GM12801 (cell line): Measurements from ENCODE around the gene KAZN.

Experiments
- TF ChIP-seq, protein P1 (sequence below): IDR thresholded peaks from one replicate; pipeline ENCODE4 v1.5.1; 2011; ENCODE audit warnings: control low read depth; ENCODE audit not compliant: insufficient read length; ENCODE audit errors: extremely low read depth

Gene KAZN

DNA sequence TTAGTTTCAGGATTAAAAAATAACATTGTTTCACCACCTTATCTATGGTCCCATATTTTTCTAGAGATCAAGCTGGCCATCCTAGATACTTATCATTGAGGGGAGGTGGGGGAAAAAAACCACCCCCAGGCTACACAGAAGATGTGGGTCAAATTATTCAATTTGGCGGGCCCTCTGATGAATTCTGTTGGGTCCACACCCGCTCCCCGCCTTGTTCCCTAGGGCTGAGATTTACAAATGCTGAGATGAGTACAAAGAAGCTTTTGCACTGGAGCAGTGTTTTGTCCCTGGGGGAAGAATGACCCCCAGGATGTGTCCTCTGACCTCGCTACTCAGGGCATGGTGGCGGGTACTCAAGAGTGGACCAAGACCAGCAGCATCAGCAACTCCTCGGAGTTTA, 308.2 kb downstream of the KAZN start:
- TF ChIP-seq, protein P1, sequence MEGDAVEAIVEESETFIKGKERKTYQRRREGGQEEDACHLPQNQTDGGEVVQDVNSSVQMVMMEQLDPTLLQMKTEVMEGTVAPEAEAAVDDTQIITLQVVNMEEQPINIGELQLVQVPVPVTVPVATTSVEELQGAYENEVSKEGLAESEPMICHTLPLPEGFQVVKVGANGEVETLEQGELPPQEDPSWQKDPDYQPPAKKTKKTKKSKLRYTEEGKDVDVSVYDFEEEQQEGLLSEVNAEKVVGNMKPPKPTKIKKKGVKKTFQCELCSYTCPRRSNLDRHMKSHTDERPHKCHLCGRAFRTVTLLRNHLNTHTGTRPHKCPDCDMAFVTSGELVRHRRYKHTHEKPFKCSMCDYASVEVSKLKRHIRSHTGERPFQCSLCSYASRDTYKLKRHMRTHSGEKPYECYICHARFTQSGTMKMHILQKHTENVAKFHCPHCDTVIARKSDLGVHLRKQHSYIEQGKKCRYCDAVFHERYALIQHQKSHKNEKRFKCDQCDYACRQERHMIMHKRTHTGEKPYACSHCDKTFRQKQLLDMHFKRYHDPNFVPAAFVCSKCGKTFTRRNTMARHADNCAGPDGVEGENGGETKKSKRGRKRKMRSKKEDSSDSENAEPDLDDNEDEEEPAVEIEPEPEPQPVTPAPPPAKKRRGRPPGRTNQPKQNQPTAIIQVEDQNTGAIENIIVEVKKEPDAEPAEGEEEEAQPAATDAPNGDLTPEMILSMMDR = no peak

- TF ChIP-seq, protein P1 = no peak
Observed at GRCh38 chr1:14907416-14907815, 308.9 kb downstream of the KAZN start.

GRCh38 chr1:14909273-14909672, 310.8 kb downstream of the KAZN start:
- TF ChIP-seq, protein P1 = no peak

DNA sequence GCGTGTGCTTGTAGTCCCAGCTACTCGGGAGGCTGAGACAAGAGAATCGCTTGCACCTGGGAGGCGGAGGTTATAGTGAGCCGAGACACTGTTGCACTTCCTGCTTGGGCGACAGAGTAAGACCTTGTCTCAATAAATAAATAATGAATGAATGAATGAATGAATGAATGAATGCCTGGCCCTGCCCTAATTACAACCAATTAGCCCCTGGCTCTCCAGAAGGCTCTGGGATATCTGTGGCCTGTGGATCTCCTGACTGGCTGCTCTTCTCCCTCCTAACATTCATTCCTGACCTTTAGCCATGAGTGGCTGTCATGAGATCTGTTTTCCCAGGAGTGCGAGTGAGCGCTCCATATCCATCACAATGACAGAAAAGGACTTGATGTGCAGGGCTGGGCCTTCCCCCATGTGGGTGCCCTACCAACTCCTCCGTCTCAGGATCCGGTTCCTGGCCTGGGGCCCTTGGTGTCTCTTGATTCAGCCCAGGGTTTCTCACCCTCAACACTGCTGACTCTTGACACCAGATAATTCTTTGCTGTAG, 311.5 kb downstream of the KAZN start:
- TF ChIP-seq, protein P1 = no peak

DNA sequence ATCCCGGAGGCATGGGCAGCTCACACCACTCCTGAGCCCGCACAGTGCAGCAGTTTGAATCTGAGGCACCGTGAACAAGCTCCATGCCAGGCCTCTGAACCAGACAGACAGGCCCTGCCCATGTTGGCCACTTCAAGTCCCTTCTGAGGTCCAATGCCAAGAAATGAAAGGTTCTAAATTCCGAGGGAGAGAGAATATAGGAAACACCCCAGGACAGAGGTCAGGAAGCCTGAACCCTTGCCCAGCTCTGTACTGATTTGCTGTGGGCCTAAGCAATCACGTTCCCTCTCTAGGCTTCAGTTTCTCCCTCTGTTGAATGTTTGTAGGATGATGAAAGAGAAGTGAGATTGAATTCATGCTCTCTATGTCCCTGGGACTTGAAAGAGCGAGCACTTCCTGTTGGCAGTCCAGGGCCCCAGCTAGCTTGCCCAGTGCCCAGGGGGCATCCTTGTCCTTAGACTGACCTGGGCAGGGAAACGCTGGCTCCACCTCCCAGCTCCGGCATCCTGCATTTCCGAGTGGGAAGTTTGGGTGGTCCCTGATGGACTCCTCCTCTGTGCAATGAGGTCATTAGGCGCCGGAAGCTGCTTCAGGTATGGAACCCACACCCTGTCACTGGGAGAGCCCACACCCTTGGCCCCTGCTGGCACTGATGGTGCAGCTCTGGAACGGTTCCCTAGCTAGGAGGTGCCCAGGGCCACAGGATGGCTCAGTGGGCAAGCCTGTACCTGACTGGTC, 312.7 kb downstream of the KAZN start:
- TF ChIP-seq, protein P1 = no peak

- TF ChIP-seq, protein P1 = no peak
Observed at GRCh38 chr1:14912839-14913481, 314.5 kb downstream of the KAZN start.

DNA sequence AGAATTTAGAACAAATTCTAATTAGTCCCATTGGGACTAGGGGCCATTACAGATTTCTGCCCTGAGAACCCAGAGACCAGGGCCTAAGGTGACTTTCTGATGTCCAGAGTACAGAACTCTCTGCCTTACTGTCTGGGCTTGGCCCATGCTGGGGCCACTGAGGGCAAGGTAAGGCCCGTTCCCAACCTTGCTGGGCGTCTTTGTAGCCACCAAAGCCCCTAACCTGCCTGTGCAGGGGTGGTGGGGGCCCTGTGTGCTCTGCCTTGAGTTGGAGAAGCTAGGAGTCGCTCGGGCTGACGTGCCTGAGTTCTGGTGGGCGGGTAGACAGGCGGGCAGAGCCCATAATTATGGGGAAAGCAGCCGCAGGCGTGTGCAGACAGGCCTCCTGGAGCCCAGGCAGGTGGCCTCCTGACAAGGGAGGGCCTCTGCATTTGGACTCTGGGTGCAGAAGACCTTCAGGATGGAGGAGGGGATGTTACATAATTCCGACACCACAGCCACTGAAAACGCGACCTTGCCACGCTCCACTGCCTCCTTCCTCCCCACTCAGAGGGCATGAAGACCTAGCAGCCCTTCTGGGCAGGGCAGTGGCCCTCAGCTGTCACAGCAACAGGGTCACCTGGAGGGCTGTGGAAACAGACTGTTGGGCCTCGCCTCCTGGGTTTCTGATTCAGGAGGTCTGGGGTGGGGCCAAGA, 315.1 kb downstream of the KAZN start:
- TF ChIP-seq, protein P1 = no peak
